PC-3 (cell line): ENCODE data around the gene FZR1. TPM values are rescaled to one million over a fixed set of nuclear protein-coding genes. Genes with fewer than 3 reads are reported as not detected.

Experiments
- ATAC-seq: fragments of 200-7000 bp; cut with Tn5 transposase; 2 replicates; pipeline ENCODE4 v1.9.1; 2020; ENCODE audit warnings: mild to moderate bottlenecking, moderate library complexity
- BruUV-seq: library from RNA; stranded (reverse); fragments of 400-500 nt; replicated peaks from 2 replicates; lab custom pipeline; 2021; lab: Mats Ljungman, UMichigan
- CTCF ChIA-PET: fragments of 300-600 bp; sonication (Branson Sonifier 250); formaldehyde crosslinking; loops from one replicate; lab custom pipeline; 2022; ENCODE audit warnings: antibody characterized with exemption; lab: Charles Lee
- POLR2A ChIA-PET: fragments of 300-600 bp; sonication (Branson Sonifier 250); formaldehyde crosslinking; loops from one replicate; lab custom pipeline; 2022; ENCODE audit warnings: antibody characterized with exemption; ENCODE audit not compliant: unreplicated experiment; lab: Charles Lee
- DNase-seq: peaks from one replicate; pipeline ENCODE4 v3.0.0-alpha.2; 2015
- H2AFZ ChIP-seq: fragments of 300-600 bp; sonication (generic); 2 replicates; pipeline ENCODE4 v1.6.0; 2016; ENCODE audit warnings: antibody characterized with exemption, low read length
- H3F3A ChIP-seq: fragments of 300-600 bp; sonication (generic); one replicate; pipeline ENCODE4 v1.6.0; 2017; ENCODE audit warnings: antibody characterized with exemption, low read length, control low read depth, mild to moderate bottlenecking; ENCODE audit not compliant: unreplicated experiment
- H3K27ac ChIP-seq: fragments of 300-600 bp; sonication (generic); 2 replicates; pipeline ENCODE4 v1.5.1; 2016; ENCODE audit warnings: mild to moderate bottlenecking, low read length
- H3K27me3 ChIP-seq: fragments of 300-600 bp; sonication (generic); 2 replicates; pipeline ENCODE4 v1.6.1; 2016; ENCODE audit warnings: low read length, mixed read lengths
- H3K36me3 ChIP-seq: fragments of 300-600 bp; sonication (generic); 2 replicates; pipeline ENCODE4 v1.6.1; 2016; ENCODE audit warnings: low read depth, mixed run types, low read length, mixed read lengths
- H3K4me1 ChIP-seq: fragments of 300-600 bp; sonication (generic); 2 replicates; pipeline ENCODE4 v1.5.1; 2016; ENCODE audit warnings: low read length; ENCODE audit not compliant: insufficient read depth
- H3K4me2 ChIP-seq: fragments of 300-600 bp; sonication (generic); 2 replicates; pipeline ENCODE4 v1.6.0; 2016; ENCODE audit warnings: low read length
- H3K4me3 ChIP-seq: fragments of 300-600 bp; sonication (generic); 2 replicates; pipeline ENCODE4 v1.5.1; 2016; ENCODE audit warnings: mild to moderate bottlenecking, low read length, mixed read lengths
- H3K79me2 ChIP-seq: fragments of 300-600 bp; sonication (generic); 2 replicates; pipeline ENCODE4 v1.6.1; 2017; ENCODE audit warnings: low read length, mixed read lengths
- H3K9ac ChIP-seq: fragments of 300-600 bp; sonication (generic); 2 replicates; pipeline ENCODE4 v1.6.0; 2016; ENCODE audit warnings: mild to moderate bottlenecking, low read length
- H3K9me2 ChIP-seq: fragments of 300-600 bp; sonication (generic); replicated peaks from 2 replicates; pipeline ENCODE4 v1.6.1; 2016; ENCODE audit warnings: mixed run types, low read length, mixed read lengths
- H3K9me3 ChIP-seq: fragments of 300-600 bp; sonication (generic); 2 replicates; pipeline ENCODE4 v1.6.1; 2016; ENCODE audit warnings: low read length, mixed read lengths
- H4K20me1 ChIP-seq: fragments of 300-600 bp; sonication (generic); 2 replicates; pipeline ENCODE4 v1.6.1; 2016; ENCODE audit warnings: low read length, mixed read lengths
- CTCF ChIP-seq: fragments of 300-600 bp; sonication (generic); conservative IDR thresholded peaks from 2 replicates; pipeline ENCODE4 v1.5.1; 2017; ENCODE audit warnings: antibody characterized with exemption, low read depth, mild to moderate bottlenecking, low read length
- EZH2 ChIP-seq: fragments of 300-600 bp; sonication (generic); IDR thresholded peaks from one replicate; pipeline ENCODE4 v1.6.1; 2017; ENCODE audit warnings: antibody characterized with exemption, mild to moderate bottlenecking, low read length; ENCODE audit not compliant: unreplicated experiment
- EZH2phosphoT487 ChIP-seq: fragments of 300-600 bp; sonication (generic); IDR thresholded peaks from 2 replicates; pipeline ENCODE4 v1.6.1; 2018; ENCODE audit warnings: mild to moderate bottlenecking, antibody characterized with exemption, low read length, borderline replicate concordance
- intact Hi-C: fragments of 100-400 bp; cut with micrococcal nuclease; formaldehyde crosslinking; loops from 2 replicates; pipeline ENCODE4 v1.9.0; 2023
- total RNA-seq: library from RNA; depleted of rRNA; stranded (reverse); fragments of >200 nt; gene quantifications from 2 replicates; pipeline ENCODE4 v1.2.3, GENCODE V29; 2014

The FZR1 gene
- total RNA-seq, 1 experiment from 2014 or later, result 53.6 TPM

DNA sequence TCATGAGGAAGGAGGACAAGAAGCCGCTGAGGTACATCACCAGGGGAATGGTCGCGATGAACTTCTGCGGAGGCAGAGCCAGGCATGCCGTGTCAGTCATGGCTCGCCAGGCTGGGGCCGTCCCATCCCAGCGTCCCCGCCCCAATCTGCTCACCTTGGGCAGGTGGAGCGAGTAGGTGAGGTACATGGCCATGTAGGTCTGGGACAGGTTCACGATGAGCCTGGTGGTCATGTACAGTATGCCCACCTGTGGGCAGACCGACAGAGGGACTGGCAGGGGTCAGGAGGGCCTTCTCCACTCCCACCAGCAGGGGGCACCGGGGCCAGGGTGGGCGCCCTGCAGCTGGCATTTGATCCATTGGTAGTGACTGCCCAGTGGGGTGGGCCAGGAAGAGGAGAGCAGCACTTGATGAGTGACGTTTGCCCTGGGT lies 41.2 kb downstream of the FZR1 start:
- no peaks in the 10 kb centered on the region for H3K4me1 ChIP-seq
- intact Hi-C loops, result no loop called here
- H4K20me1 ChIP-seq, result no peaks in the 10 kb centered on the region
- POLR2A ChIA-PET, result no interaction called here
- no peak overlapping the region for H2AFZ ChIP-seq
- no peak overlapping the region for H3K4me3 ChIP-seq
- H3K27ac ChIP-seq, result no peak overlapping the region
- no TSS peak for BruUV-seq
- no peaks in the 10 kb centered on the region for H3F3A ChIP-seq
- no peak overlapping the region for H3K4me2 ChIP-seq
- H3K36me3 ChIP-seq, result 0 out of 2 replicates have a peak, but pooled peaks cover 6% of the 10 kb centered on the region
- TF ChIP-seq CTCF, result peak; percentile 60
- TF ChIP-seq EZH2phosphoT487, result no peak
- TF ChIP-seq EZH2, result no peak
- peaks cover under 1% of the 10 kb centered on the region; the same call in 1 of the 2 replicates for H3K79me2 ChIP-seq
- no peaks in the 10 kb centered on the region for H3K9me3 ChIP-seq
- ATAC-seq (no peak), DNase-seq (peak; percentile 24)
- no peaks in the 10 kb centered on the region for H3K9me2 ChIP-seq
- CTCF ChIA-PET, result no interaction called here
- no peak overlapping the region for H3K9ac ChIP-seq
- H3K27me3 ChIP-seq, result no peaks in the 10 kb centered on the region

DNA sequence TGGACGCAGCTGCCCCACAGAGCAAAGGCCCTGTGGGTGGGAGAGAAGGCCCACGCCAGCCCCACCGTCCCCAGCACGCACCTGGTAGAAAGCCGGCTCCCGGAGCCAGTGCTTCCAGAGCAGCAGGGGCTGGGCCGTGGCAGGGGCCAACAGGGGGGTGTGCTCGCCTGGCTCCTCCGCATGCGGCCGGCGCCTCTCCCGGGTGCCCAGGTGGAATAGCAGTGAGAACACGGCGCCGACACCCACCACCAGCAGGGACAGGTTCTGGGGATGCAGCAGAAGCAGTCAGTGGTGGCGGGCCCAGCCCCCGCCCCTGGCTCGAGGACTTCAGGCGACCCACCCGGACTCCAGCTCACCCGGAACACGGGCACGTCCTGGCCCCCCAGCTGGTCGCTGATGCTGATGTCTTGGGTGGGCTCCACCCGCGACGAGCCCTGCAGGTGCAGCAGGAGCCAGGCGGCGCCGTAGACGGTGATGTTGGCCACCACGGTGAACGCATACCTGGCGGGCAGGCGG lies 41.7 kb downstream of the FZR1 start:
- CTCF ChIA-PET, result no interaction called here
- no peak for ATAC-seq
- no peak overlapping the region for H3K27ac ChIP-seq
- H3K4me3 ChIP-seq, result no peak overlapping the region
- 0 out of 2 replicates have a peak, but pooled peaks cover 6% of the 10 kb centered on the region for H3K36me3 ChIP-seq
- H3K4me2 ChIP-seq, result no peak overlapping the region
- no peak for DNase-seq
- no TSS peak for BruUV-seq
- intact Hi-C loops, result no loop called here
- no peak for TF ChIP-seq EZH2phosphoT487
- TF ChIP-seq EZH2, result no peak
- 0 out of 2 replicates have a peak, but pooled peaks have one; percentile 7 for TF ChIP-seq CTCF
- no peak overlapping the region for H3K9ac ChIP-seq
- no peaks in the 10 kb centered on the region for H4K20me1 ChIP-seq
- H2AFZ ChIP-seq, result no peak overlapping the region
- H3F3A ChIP-seq, result no peaks in the 10 kb centered on the region
- POLR2A ChIA-PET, result no interaction called here
- peaks cover 5% of the 10 kb centered on the region; the same call in 1 of the 2 replicates for H3K79me2 ChIP-seq
- no peaks in the 10 kb centered on the region for H3K9me3 ChIP-seq
- H3K9me2 ChIP-seq, result no peaks in the 10 kb centered on the region
- no peaks in the 10 kb centered on the region for H3K27me3 ChIP-seq
- H3K4me1 ChIP-seq, result peaks cover 1% of the 10 kb centered on the region; the same call in 1 of the 2 replicates

GRCh38 chr19:3548606-3549005 lies 42.5 kb downstream of the FZR1 start:
- ChIA-PET CTCF (no interaction called here), POLR2A (no interaction called here)
- no peak overlapping the region for H3K27ac ChIP-seq
- H3K4me3 ChIP-seq, result no peak overlapping the region
- H3K9me3 ChIP-seq, result no peaks in the 10 kb centered on the region
- TF ChIP-seq CTCF (no peak), EZH2 (no peak), EZH2phosphoT487 (no peak)
- H3K79me2 ChIP-seq, result peaks cover 10% of the 10 kb centered on the region; the same call in 1 of the 2 replicates
- H3K36me3 ChIP-seq, result 0 out of 2 replicates have a peak, but pooled peaks cover 6% of the 10 kb centered on the region
- DNase-seq (no peak), ATAC-seq (no peak)
- H3K27me3 ChIP-seq, result no peaks in the 10 kb centered on the region
- no peaks in the 10 kb centered on the region for H4K20me1 ChIP-seq
- no peaks in the 10 kb centered on the region for H3K9me2 ChIP-seq
- intact Hi-C loops, result no loop called here
- H3K4me2 ChIP-seq, result no peak overlapping the region
- H3F3A ChIP-seq, result no peaks in the 10 kb centered on the region
- H3K9ac ChIP-seq, result no peak overlapping the region
- no TSS peak for BruUV-seq
- H3K4me1 ChIP-seq, result peaks cover 5% of the 10 kb centered on the region; the same call in 1 of the 2 replicates
- H2AFZ ChIP-seq, result no peak overlapping the region
